NT2/D1 (cell line): ENCODE data around the gene GBP1.

Experiments used
- SUZ12 ChIP-seq: IDR thresholded peaks from 2 replicates; pipeline ENCODE4 v1.6.1; 2011; ENCODE audit not compliant: insufficient read length, insufficient read depth; ENCODE audit errors: extremely low read depth
- YY1 ChIP-seq: IDR thresholded peaks from 2 replicates; pipeline ENCODE4 v1.6.1; 2011; ENCODE audit not compliant: insufficient read length, insufficient read depth

DNA sequence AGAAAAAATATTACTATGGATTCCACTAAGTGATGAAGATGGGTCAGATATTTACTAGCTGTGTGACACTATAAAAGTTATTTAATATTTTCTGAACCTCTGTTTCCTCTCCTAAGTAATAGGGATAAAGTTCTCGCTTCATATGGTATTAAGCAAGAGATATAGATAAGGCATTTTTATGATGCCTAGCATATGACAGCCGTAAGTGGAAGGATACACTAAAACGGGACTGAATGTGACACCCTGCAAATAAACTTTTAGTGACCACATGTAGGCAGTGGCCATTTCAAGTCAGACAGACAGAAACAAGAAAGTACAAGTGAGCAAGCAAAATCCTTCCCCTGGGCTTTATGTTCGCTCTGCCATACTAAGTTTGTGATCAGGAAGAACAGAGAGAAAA is 56.5 kb downstream of the GBP1 start:
- no peak for TF ChIP-seq SUZ12
- TF ChIP-seq YY1 = no peak
